GM19328 (cell line): Measurements from ENCODE around the gene CDC25A.
A peak's percentile ranks its signal among the peaks of the same experiment; 100 is the strongest.

ENCODE experiments used
- ATAC-seq: cut with Tn5 transposase; IDR thresholded peaks from one replicate; pipeline ENCODE4 v1.9.1; 2021; ENCODE audit warnings: mild to moderate bottlenecking, moderate library complexity; ENCODE audit not compliant: unreplicated experiment

Gene CDC25A

DNA sequence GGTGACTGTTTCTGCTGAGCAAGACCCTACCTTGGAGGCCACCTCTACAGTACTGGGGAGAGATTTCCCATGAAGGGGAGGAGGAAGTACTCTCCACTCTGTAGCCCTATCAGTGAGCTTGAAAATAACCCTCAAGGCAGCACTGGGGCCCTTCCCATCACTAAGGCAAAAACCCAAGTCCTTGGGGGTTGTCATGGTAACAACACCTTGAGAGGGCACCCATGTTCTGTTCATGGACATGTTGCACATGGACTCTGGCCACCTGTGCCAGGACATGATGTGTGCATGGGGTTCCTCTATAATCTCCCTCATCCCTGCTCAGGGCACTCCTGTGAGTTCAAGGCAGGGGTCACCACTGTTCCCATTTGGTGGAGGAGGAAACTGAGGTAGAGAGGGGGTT is 10.9 kb upstream of the CDC25A start:
- ATAC-seq, result no peak

DNA sequence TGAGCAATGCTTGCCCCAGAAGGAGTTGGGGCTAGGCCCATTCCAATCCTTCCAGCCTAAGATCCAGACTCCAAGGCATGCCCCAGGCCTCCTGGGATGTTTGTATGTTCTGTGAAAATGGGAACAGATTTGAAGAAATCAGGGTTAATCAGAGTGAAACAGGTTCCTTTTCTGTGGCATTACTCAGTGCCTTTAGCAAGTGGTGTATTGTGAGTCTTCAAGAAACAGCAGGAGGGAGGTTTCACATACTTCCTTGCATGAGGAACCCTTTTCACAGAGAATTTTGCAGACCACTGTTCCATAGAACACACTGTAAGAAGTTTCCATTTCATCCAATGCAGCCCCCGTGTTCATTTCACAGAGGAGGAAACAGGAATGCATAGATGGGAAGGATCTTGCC is 8.4 kb upstream of the CDC25A start:
- no peak for ATAC-seq

DNA sequence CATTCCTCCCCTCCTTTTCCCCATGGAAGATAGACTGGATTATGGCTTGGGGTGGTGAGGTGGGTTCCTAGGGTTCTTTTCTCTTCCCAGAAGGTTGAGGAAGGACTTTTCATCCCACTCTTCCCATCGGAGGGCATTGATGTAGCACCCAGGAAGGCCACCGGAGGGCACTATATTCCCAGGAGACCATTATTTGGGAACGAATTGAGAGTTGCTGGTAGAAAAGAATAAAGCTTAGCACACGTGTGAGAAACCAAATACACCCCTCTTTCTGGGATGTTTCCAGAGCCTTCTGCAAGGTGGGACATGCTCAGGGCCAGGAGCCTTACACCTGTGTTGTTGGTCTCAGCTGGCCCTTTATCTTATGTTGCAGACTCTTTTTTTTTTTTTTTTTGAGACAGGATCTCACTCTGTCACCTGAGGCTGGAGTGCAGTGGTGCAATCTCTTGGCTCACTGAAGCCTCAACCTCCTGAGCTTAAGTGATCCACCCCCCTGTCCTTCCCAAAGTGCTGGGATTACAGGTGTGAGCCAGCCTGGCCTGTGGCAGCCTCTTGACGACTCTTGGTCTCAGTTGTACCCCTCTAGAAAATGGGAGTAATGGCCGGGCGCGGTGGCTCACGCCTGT is 6.3 kb upstream of the CDC25A start:
- no peak for ATAC-seq

DNA sequence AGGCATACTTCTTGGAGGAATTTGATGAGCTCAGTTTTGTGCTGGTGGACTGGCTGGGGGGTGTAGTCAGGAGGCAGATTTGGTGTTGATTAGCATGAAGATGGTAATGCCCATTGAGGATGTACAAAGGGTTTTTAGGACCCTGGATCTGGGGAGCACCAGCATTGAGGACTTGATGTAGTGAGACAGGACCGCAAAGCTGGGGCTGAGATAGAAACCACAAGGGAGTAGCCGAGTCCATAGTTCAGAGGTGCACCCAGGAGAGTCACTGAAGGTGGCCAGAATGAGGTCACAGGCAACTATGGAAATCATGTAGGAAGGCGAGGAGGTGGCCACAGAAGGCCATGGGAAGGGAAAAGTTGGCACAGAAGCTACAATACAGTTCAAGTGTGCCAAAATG is 2.7 kb upstream of the CDC25A start:
- no peak for ATAC-seq

DNA sequence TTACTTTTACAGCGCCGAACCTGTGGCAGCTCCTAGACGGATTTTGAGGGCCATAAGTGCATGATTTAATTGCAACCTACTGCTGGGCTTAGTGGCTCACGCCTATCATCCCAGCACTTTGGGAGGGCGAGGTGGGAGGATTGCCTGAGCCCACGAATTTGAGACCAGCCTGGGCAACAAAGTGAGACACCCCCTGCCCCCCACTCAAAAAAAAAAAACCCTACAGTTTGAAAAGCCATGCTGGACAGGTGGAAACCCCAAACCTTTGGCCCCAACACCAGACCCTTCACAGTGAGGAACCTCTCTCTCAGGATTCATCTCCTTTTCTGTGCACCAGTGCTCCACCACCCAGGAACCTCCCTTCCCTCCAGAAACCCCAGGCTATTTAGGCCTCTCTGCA is 1.1 kb upstream of the CDC25A start:
- no peak for ATAC-seq

DNA sequence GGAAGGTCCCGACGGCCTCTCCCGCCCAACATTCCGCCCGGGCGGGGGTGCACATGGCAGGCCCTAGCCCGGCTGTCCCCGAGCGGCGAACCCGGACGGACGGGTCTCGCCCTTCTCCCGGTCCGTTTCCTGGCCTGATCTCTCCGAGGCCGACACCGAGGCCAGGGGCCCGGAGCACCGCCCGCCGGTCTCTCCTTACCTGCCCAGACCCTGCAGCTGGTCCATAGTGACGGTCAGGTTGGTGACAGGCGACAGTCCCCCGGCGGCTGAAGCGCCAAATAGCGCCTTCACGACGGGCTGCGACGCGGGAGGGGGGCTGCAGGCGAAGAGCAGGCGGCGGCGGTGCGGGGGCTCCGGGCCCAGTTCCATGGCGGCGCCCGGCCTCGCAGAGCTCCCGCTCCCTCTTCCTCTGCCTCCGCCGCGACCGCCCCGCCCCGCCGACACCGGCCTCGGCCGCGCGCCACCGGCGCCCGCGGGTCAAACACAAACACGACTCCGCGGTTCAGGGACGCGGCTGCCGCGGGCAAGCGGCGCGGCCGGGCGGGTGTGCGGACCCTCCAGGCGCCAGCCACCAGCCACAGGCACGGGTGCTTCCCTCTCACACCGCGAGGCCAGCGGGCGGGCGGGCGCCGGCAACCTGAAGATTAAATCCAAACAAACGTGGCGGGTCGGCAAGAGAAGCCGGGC is 495 bp downstream of the CDC25A start:
- peak; percentile 24 for ATAC-seq

DNA sequence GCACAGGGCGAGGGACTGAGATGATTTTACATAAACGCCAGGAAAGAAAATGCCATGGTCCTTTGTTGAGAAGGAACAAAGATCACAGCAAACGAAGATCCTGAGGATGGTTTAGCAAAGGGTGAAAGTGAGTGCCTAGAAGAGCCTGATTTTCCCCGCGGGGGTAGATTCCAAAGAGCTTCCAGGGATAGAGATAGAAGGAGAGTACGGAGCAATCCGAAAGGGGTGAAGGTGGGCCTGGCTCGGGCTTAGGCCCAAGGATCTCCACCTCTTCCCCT is 977 bp downstream of the CDC25A start:
- ATAC-seq, result no peak

DNA sequence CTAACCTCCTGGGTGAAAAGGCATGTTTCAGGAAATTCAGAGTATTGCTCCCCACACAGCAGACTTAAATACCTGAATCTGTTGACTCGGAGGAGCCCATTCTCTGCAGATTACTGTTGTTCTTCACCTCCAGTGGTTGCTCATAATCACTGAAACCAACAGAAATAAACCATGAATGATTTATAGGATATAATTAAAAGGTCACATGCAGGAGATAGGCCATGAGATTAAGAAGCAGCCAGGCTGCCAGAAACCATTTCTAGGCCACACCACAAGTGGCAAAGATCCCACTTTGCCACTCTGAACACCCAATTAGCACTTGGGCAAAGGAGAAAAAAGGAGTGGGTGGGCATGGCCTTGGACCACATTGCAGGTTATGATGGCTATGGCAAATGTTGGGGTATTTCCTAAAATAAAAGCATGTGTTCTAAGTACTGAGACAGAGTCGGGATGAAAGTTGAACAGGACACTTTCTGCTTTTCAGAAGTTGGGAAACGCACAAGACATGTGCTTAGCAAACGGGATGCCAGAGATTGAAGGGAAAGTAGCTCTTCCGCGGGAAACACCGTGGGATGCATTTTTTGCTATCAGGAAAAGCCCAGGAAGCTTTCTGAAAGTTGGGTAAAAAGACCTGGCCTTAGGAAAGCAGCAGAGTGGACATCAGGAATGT is 1.5 kb downstream of the CDC25A start:
- no peak for ATAC-seq

DNA sequence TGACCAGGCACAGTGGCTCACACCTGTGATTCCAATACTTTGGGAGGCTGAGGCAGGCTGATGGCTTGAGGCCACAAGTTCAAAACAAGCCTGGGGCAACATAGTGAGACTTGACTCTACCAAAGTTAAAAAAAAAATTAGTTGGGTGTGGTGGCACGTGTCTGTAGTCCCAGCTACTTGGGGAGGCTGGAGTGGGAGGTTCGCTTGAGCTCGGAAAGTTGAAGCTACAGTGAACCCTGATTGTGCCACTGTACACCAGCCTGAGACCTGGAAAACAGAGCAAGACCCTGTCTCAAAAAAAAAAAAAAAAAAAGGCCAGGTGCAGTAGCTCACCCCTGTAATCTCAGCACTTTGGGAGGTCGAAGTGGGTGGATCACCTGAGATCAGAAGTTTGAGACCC is 3.1 kb downstream of the CDC25A start:
- no peak for ATAC-seq

DNA sequence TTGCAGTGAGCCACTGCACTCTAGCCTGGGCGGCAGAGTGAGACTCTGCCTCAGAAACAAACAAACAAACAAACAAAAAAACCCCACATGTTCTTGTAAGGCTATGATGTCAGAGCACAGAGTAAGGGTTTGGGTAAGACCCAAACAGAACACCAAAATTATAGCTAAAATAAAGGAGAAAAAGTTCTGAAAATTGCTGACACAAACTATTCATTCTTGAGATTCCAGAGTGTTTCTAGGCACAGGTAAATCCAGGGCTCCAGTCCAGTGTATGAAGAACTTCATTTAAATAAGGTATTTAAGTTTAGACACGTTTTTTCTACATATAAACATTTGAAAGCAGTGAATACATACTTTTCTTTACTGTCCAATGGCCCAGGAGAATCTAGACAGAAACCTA is 3.9 kb downstream of the CDC25A start:
- no peak for ATAC-seq

DNA sequence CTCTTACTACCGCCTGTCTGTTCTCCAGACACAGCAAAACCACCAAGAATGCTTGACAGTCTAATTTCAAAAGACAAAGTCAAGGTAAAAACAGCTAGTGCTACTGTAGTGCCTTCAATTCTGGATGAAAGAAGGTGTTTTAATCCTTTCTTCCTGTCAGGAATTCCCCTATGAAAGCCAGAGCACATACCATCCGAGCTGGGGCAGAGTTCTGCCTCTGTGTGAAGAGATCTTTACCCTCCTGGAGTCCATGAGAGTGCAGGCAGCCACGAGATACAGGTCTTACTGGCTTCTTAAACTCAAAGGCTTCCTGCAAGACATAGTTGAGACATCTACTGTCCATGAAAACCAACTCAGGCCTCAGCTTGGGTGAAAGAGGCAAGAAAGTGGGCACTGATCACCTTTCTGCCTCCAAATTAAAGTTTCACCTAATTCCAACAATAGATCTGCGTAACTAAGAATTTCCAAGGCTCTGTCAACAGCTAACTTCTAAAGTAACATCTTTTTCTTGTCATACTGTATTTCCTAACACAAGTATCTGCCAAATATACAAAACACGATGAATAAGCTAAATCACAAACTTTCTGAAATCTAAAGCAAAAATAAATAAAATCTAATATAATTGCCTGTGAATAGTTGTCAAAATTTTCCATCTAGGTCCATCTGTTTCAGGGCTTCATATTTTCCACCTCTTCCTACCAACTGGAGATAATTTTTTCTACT is 7.5 kb downstream of the CDC25A start:
- no peak for ATAC-seq

DNA sequence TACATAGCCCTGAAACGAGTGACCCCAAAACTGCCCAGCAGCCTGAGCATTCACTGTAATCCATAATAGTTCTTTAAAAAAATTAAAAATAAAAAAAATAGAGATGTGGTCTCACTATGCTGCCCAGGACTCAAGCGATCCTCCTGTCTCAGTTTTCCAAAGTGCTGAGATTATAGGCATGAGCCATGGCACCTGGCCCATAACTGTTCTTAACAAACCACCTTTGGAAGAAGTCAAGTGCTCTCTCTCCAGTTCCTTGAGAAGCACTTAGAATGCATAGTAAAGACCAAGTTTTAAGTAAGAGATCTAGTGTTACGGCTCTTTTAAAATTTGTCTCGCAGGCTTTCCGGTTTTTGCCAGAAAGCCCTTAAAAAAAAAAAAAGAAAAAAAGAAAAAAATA is 8.2 kb downstream of the CDC25A start:
- no peak for ATAC-seq

DNA sequence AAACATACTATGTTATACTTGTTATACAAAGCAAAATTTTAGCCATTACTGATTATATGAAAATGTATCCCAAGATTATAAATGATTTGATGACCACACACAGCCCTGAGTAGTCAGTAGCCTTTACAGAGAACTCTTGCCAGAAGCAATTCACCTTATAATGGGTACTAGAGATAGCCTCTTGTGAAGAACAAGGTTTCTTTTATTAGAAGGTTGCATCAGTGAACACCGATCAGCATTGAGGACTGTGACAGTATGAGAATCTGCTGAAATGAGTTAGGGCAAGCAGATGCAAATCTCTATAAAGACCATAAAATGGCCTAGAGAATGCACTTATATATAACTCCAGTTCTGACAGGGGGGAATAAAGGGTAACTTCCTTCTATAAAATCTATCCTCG is 10.1 kb downstream of the CDC25A start:
- ATAC-seq, result no peak

DNA sequence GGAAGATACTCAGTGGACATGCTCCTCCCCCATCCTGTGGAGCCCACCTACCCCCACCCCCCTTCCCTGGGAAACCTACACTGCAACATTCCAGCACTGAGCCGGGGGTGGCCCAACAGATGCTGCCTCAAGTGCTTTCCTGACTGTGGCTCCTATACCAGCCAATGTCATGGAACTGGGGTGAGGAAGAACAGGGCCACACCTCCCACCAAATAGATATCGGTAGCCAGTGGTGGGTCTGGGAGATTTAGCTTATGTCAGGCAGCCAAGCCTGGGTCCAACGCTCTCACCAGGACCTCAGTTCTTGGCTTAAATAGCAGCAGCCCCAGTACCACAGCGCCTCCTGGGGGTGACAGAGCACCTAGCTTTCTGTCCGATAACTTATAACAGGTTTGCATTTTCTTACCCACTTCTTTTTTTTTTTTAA is 30.3 kb downstream of the CDC25A start:
- no peak for ATAC-seq

DNA sequence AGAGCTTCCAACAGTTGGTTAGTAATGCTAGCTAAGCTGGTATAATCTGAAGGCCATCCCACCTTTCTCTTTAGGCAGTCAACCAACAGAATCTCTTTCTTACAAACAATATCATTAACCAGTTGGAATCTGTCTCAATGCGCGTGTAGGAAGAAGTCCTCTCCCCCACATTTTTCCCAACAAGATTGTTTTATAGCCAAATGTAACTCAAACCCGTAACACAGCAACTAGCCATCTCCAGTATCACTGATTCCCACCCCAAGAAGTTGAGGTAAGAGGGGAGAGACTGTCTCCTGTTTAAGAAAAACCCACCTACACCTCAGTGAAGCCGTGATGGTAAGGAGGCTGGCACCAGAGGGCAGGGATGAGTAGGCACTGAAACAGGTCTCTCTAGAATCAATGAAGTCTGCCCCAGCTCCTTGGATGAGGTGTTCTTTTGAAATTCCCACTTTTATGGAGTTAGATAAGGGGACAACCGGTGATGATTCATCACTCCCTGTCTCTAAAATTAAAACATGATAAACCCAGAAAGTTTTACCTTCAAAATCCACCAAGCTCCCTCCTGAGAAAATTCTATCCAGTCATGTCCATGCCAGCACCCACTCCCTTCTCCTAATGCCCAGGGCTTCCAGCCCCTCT is 30.9 kb downstream of the CDC25A start:
- ATAC-seq, result no peak

DNA sequence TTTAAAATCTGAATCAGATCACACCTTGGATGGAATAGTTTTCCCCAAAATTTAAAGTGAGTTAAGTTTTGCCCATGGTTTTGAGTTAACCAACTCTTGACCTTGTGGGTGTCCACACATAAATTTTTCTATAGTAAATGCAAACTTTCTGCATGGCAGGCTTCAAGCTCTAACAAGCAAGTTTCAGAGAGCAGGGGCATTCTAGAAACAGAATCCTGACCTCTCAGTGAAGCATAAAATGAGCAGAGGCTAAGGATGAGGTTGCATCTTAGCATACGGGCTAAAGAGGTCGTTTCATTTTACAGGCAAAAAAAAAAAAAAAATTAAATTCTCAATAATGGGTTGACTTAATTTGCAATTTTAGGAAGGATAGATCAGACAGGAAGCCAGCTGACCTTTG is 32.1 kb downstream of the CDC25A start:
- no peak for ATAC-seq

DNA sequence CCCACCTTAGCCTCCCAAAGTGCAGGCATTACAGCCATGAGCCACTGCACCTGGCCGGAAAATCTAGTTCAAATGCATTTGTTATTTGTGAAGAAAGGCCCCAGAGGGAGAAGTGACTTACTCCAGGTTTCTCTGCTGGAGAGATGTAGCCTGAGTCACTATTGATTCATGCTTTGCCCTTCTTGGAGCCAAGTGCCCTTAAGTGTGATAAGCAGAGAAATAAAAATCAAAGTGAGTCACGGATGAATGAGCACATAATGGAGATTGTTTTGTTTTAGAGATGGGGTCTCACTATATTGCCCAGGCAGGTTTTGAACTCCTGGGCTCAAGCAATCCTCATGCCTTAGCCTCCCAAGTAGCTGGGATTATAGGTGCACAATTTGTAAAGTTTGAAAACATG is 33.1 kb downstream of the CDC25A start:
- ATAC-seq, result no peak

DNA sequence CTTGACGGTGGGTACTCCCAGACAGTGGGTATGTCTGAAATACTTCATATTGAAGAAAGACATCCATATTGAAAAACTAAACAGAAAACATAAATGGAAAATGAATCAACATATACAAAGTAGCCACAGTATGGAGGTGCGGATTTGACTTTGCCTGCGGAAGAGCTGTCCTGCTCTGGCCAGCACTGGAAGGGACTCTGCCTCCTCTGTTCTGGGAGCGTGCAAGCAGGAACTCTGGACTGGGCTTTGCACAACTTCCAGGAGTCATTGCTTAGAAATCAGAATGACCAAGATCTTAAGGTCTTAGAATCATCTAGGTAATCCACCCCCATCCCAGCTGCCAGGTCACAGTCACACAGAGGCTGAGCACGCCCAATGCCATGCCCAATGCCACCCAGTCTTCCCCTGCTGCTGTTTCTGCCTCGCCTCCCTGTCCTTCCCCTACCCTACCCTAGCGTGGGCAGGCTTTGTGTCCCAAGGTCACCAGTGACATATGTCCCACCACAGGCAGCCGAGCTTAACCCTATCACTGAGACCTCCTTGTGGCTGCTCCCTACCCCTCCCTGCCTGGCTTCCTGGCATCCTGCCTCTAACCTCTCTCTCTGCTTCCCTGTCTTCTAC is 36.3 kb downstream of the CDC25A start:
- ATAC-seq, result no peak

DNA sequence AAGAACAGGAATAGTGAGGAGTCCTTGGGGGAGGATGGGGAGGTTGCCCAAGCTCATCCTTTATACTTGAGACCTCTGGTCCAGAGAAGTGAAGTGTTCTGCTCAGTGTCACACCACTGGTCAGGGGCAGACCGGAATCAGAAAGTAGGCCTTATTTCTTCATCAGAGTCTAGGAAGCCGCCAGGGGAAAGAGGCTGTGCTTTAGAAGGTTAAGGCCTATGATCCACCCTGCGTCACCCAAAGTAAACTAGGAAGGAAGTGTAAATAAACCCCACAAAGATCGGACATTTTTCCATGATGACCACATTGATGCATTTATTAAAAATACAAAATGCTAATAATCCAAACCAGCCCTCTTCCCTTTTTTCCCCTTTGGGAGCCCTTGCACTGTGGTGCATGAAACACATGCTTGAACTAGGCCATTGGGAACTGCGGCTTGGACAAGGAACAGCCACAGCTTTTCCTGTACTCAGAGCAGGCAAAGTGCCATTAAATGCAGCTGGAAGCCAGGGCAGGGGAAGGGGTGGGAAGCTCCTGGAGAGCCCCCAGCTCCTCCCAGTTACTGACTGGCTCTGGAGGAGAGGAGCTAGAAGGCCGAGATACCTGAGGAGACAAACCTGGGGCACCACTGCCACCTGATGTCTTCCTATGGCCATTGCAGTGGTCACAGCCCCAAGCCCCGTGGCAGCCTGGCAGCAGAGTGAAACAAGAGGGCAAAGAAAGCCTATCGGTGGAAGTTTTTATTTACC is 37.0 kb downstream of the CDC25A start:
- ATAC-seq, result no peak

DNA sequence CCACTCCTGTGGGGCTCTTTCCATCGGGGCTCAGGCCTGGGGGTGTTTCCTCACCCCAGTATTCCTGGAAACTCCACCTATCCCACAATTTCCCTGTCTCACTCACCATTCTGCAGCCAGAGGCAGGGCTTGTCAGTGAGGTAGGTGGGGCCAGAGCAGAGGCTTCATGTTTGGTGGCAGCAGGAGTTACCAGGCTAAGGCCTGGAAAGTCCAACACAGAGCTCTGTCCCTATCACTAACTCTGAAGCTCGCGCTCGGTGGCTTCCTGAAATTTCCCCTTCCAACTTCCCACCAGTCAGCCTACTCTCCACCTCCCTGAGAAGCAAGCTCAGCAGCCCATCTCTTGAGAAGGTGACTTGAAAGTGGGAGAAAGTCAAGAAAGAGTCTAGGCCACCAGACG is 44.2 kb downstream of the CDC25A start:
- ATAC-seq, result no peak
